Muscle of back (tissue), 11 donors: ENCODE results near the gene GJA8. TPM values are rescaled to one million over a fixed set of nuclear protein-coding genes. Genes with fewer than 3 reads are reported as not detected.
"Not testable (repeated sequence)": the region's sequence is repeated elsewhere in the genome, so short reads cannot be mapped to it uniquely, and the experiment has no call there.

Experiments used
- DNase-seq, 3 donors: peaks; one replicate each; pipeline versions ENCODE4 v3.0.0 to v3.0.0-alpha.2; 2013
- polyA plus RNA-seq, 10 donors: library from polyadenylated mRNA; unstranded; fragments of 120-200 nt; gene quantifications; one replicate each; pipeline ENCODE4 v1.2.1, GENCODE V29; 2013; ENCODE audit not compliant: insufficient read length in 10 of 10

The GJA8 gene
- polyA plus RNA-seq, 10 donors, result not detected

- DNase-seq, result peak in 1 of 3 donors; percentile 13
These were observed 24.6 kb downstream of the GJA8 start for GRCh38 chr1:147927215-147927614.

- DNase-seq, result not testable (repeated sequence)
These were observed 25.1 kb downstream of the GJA8 start for GRCh38 chr1:147927689-147928088.

- DNase-seq, result peak; percentile 80 to 95 (median 83)
These were observed 25.9 kb downstream of the GJA8 start, which contains the start of gene GPR89B for GRCh38 chr1:147928236-147929132. Gene GPR89B (plus strand): TSS chr1:147928420. CDS start chr1:147928537, 117 bp downstream.

- DNase-seq, result not testable (repeated sequence)
These were observed 28.5 kb downstream of the GJA8 start for GRCh38 chr1:147931137-147931536.

- DNase-seq, result not testable (repeated sequence)
These were observed 32.7 kb downstream of the GJA8 start for GRCh38 chr1:147935296-147935695.

- not testable (repeated sequence) for DNase-seq
These were observed 37.9 kb downstream of the GJA8 start for GRCh38 chr1:147940456-147940855.

- DNase-seq, result not testable (repeated sequence)
These were observed 40.0 kb downstream of the GJA8 start for GRCh38 chr1:147942563-147942962.

- DNase-seq, result not testable (repeated sequence)
These were observed 46.9 kb downstream of the GJA8 start for GRCh38 chr1:147949517-147949916.

Other genes starting within 250 kb of the GJA8 start
- 10 to 100 TPM in 2 of 10 donors, 1 to 10 TPM in 8; 6.0 to 11.2 (median 8.0) TPM for gene ACP6, start 232.3 kb upstream of the GJA8 start, polyA plus RNA-seq
- gene GJA5, start 142.2 kb upstream of the GJA8 start, polyA plus RNA-seq, result 10 to 100 TPM; 12.6 to 29.5 (median 18.4) TPM
- gene GPR89B, start 25.6 kb downstream of the GJA8 start, polyA plus RNA-seq, result 10 to 100 TPM; 15.3 to 26.8 (median 18.9) TPM
- 10 to 100 TPM; 12.1 to 25.1 (median 19.3) TPM for gene NBPF11, start 249.5 kb downstream of the GJA8 start, polyA plus RNA-seq